HG02798 (cell line): ENCODE results near the gene IL1RAP.
A peak's percentile ranks its signal among the peaks of the same experiment; 100 is the strongest.
"Not testable (repeated sequence)": the region's sequence is repeated elsewhere in the genome, so short reads cannot be mapped to it uniquely, and the experiment has no call there.

Experiments
- ATAC-seq: cut with Tn5 transposase; IDR thresholded peaks from one replicate; pipeline ENCODE4 v1.9.1; 2021; ENCODE audit warnings: mild to moderate bottlenecking; ENCODE audit not compliant: unreplicated experiment, poor library complexity

IL1RAP gene

GRCh38 chr3:190513409-190514370, at the start of gene IL1RAP:
Gene IL1RAP, plus strand, starts transcription at chr3:190514085. Its CDS starts 50,205 bp downstream, at chr3:190564290.
- peak; percentile 99 for ATAC-seq

- no peak for ATAC-seq
Measured at GRCh38 chr3:190467922-190468321, 46.0 kb upstream of the IL1RAP start.

- ATAC-seq = not testable (repeated sequence)
Measured at GRCh38 chr3:190473261-190473660, 40.6 kb upstream of the IL1RAP start.

- no peak for ATAC-seq
Measured at GRCh38 chr3:190481779-190482178, 32.1 kb upstream of the IL1RAP start.

- no peak for ATAC-seq
Measured at GRCh38 chr3:190485830-190486532, 27.9 kb upstream of the IL1RAP start.

- ATAC-seq = no peak
Measured at GRCh38 chr3:190486533-190486864, 27.4 kb upstream of the IL1RAP start.

- ATAC-seq = no peak
Measured at GRCh38 chr3:190486908-190487607, 26.8 kb upstream of the IL1RAP start.

- no peak for ATAC-seq
Measured at GRCh38 chr3:190491533-190492054, 22.3 kb upstream of the IL1RAP start.

- ATAC-seq = no peak
Measured at GRCh38 chr3:190492129-190492528, 21.8 kb upstream of the IL1RAP start.

GRCh38 chr3:190492966-190493365, 20.9 kb upstream of the IL1RAP start:
- ATAC-seq = no peak

GRCh38 chr3:190494907-190495306, 19.0 kb upstream of the IL1RAP start:
- ATAC-seq = no peak

GRCh38 chr3:190495354-190495753, 18.5 kb upstream of the IL1RAP start:
- ATAC-seq = no peak

GRCh38 chr3:190495796-190496195, 18.1 kb upstream of the IL1RAP start:
- no peak for ATAC-seq

- ATAC-seq = no peak
Measured at GRCh38 chr3:190496859-190497258, 17.0 kb upstream of the IL1RAP start.

- ATAC-seq = no peak
Measured at GRCh38 chr3:190497811-190498210, 16.1 kb upstream of the IL1RAP start.

- ATAC-seq = no peak
Measured at GRCh38 chr3:190498293-190498692, 15.6 kb upstream of the IL1RAP start.

- ATAC-seq = no peak
Measured at GRCh38 chr3:190499122-190499521, 14.8 kb upstream of the IL1RAP start.

- ATAC-seq = no peak
Measured at GRCh38 chr3:190502946-190503345, 10.9 kb upstream of the IL1RAP start.

- ATAC-seq = no peak
Measured at GRCh38 chr3:190504354-190505125, 9.3 kb upstream of the IL1RAP start.
